ENCODE measurements around the gene PHF2.

GRCh38 chr9:93648181-93648580 is 71.8 kb downstream of the PHF2 start:
- TF ChIP-seq POLR2A (IDR thresholded peaks at IDR 0.05) (no peak), CTCF (IDR thresholded peaks at IDR 0.05) (no peak)

Measured in vagina (tissue), 2 donors.